CMK (cell line): Measurements from ENCODE around the gene MICAL3.
A peak's percentile ranks its signal among the peaks of the same experiment; 100 is the strongest.

Source experiments
- DNase-seq: peaks from one replicate; pipeline ENCODE4 v3.0.0-alpha.2; 2010; ENCODE audit warnings: low read depth

Gene MICAL3

GRCh38 chr22:17788528-17789378 lies 235.6 kb downstream of the MICAL3 start:
- no peak for DNase-seq

- DNase-seq: no peak
Measured at GRCh38 chr22:17787716-17788330, 236.5 kb downstream of the MICAL3 start.

- DNase-seq: no peak
Measured at GRCh38 chr22:17787241-17787640, 237.1 kb downstream of the MICAL3 start.

- peak; percentile 84 for DNase-seq
Measured at GRCh38 chr22:17786435-17787161, 237.8 kb downstream of the MICAL3 start.

GRCh38 chr22:17785185-17786184 lies 238.9 kb downstream of the MICAL3 start:
- DNase-seq: no peak

- DNase-seq: no peak
Measured at GRCh38 chr22:17784776-17785175, 239.6 kb downstream of the MICAL3 start.

GRCh38 chr22:17783773-17784480 lies 240.4 kb downstream of the MICAL3 start:
- no peak for DNase-seq

GRCh38 chr22:17783312-17783711 lies 241.0 kb downstream of the MICAL3 start:
- DNase-seq: no peak

GRCh38 chr22:17782621-17783020 lies 241.7 kb downstream of the MICAL3 start:
- DNase-seq: no peak

GRCh38 chr22:17782158-17782557 lies 242.2 kb downstream of the MICAL3 start:
- DNase-seq: no peak

- DNase-seq: no peak
Measured at GRCh38 chr22:17781319-17782031, 242.9 kb downstream of the MICAL3 start.

- no peak for DNase-seq
Measured at GRCh38 chr22:17780741-17781318, 243.5 kb downstream of the MICAL3 start.

GRCh38 chr22:17780116-17780740 lies 244.1 kb downstream of the MICAL3 start:
- no peak for DNase-seq

- no peak for DNase-seq
Measured at GRCh38 chr22:17779286-17780115, 244.9 kb downstream of the MICAL3 start.

GRCh38 chr22:17778412-17778976 lies 245.9 kb downstream of the MICAL3 start:
- DNase-seq: no peak

GRCh38 chr22:17777717-17778044 lies 246.7 kb downstream of the MICAL3 start:
- DNase-seq: no peak

- DNase-seq: peak; percentile 57
Measured at GRCh38 chr22:17777005-17777716, 247.2 kb downstream of the MICAL3 start.
